Nephron (organoid): ENCODE data around the gene MRPL10.

Experiments
- H3K27ac Mint-ChIP-seq, 3 experiments: 2 replicates each; pipeline ENCODE4 v1.8.0; 2020; ENCODE audit warnings: mixed read lengths in 3 of 3, mild to moderate bottlenecking in 2 of 3, moderate library complexity in 1 of 3
- H3K27me3 Mint-ChIP-seq: 2 replicates; pipeline ENCODE4 v1.8.0; 2021; ENCODE audit warnings: low read depth, mild to moderate bottlenecking, moderate library complexity, mixed read lengths
- H3K36me3 Mint-ChIP-seq: 2 replicates; pipeline ENCODE4 v1.8.0; 2020; ENCODE audit warnings: low read depth, mixed read lengths
- H3K4me1 Mint-ChIP-seq: 2 replicates; pipeline ENCODE4 v1.8.0; 2020; ENCODE audit warnings: mixed read lengths
- H3K4me3 Mint-ChIP-seq, 3 experiments: 2 replicates each; pipeline ENCODE4 v1.8.0; 2020; ENCODE audit warnings: mild to moderate bottlenecking in 3 of 3, mixed read lengths in 3 of 3, moderate library complexity in 2 of 3
- H3K9me3 Mint-ChIP-seq: 2 replicates; pipeline ENCODE4 v1.8.0; 2020; ENCODE audit warnings: mixed read lengths
- TF ChIP-seq, protein P1 (sequence below), 3 experiments: fragments of 200-600 bp; sonication (generic); IDR thresholded peaks; one replicate each; pipeline ENCODE4 v1.5.0; 2021; ENCODE audit warnings: antibody characterized with exemption in 3 of 3; ENCODE audit not compliant: unreplicated experiment in 3 of 3

The MRPL10 gene

DNA sequence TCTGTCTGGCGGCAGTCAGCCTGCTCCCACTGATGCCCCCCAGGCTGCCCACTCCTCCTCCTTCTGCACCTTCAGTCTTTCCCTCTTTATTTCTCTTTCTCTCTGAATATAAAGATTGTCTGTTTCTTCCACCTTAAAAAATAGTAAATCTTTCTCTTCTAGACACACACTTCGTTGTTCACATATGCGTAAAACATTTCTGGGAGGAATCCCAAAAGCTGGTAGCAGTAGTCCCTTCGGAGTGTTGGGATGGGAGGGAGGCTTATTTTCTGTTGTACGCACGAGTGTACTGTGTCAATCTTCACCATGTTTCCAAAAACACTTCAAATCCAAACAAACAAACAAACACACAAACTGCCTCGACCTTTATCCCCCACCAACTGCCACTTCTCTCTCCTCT lies 19.6 kb downstream of the MRPL10 start:
- no peaks in the 10 kb centered on the region for H3K27me3 Mint-ChIP-seq
- TF ChIP-seq, protein P1, sequence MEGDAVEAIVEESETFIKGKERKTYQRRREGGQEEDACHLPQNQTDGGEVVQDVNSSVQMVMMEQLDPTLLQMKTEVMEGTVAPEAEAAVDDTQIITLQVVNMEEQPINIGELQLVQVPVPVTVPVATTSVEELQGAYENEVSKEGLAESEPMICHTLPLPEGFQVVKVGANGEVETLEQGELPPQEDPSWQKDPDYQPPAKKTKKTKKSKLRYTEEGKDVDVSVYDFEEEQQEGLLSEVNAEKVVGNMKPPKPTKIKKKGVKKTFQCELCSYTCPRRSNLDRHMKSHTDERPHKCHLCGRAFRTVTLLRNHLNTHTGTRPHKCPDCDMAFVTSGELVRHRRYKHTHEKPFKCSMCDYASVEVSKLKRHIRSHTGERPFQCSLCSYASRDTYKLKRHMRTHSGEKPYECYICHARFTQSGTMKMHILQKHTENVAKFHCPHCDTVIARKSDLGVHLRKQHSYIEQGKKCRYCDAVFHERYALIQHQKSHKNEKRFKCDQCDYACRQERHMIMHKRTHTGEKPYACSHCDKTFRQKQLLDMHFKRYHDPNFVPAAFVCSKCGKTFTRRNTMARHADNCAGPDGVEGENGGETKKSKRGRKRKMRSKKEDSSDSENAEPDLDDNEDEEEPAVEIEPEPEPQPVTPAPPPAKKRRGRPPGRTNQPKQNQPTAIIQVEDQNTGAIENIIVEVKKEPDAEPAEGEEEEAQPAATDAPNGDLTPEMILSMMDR (IDR thresholded peaks at IDR 0.05; ENCODE audit: unreplicated experiment in 3 of 3) = no peak
- no peak overlapping the region for H3K4me3 Mint-ChIP-seq
- no peaks in the 10 kb centered on the region for H3K9me3 Mint-ChIP-seq
- H3K36me3 Mint-ChIP-seq = peaks cover 18% of the 10 kb centered on the region
- H3K27ac Mint-ChIP-seq = no peak overlapping the region
- no peaks in the 10 kb centered on the region for H3K4me1 Mint-ChIP-seq

DNA sequence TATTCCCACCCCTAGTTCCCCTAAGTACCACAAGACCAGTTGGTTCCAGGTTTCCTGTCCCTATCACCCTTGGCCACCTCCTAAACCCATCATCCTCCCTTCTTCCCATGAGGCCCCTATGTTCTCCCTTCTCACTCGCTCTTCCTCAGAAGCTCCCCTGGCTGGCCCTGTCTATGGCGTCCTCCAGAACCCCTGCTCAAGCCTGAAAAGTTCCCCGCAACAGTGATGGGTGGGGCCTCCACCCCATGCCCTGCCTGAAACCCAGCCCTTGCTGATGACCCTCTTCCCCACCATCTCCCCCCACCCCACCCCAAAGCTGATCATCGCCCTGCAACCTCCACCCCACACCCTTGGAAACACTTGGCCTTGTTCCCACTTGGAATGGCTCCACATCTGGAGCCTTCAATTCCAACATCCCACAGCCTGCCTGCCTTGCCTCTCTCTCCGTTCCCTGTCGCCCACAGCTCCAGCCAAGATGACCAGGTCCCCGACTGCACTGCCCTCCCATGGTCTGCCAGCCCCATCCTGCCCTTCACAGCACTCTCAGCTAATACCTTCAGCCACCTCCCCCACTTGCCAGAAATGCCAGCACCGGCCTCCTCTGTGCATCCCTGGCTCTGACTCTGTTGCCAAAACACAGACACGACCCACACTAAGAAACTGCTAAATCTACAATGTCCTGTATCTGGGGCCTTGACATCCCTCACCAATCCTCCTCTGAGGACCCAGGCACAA lies 20.3 kb downstream of the MRPL10 start:
- Mint-ChIP-seq H3K27ac (no peak overlapping the region), H3K27me3 (no peaks in the 10 kb centered on the region), H3K9me3 (no peaks in the 10 kb centered on the region), H3K4me1 (peaks cover 2% of the 10 kb centered on the region), H3K36me3 (peaks cover 18% of the 10 kb centered on the region), H3K4me3 (no peak overlapping the region)
- TF ChIP-seq, protein P1 (IDR thresholded peaks at IDR 0.05; ENCODE audit: unreplicated experiment in 3 of 3) = no peak

DNA sequence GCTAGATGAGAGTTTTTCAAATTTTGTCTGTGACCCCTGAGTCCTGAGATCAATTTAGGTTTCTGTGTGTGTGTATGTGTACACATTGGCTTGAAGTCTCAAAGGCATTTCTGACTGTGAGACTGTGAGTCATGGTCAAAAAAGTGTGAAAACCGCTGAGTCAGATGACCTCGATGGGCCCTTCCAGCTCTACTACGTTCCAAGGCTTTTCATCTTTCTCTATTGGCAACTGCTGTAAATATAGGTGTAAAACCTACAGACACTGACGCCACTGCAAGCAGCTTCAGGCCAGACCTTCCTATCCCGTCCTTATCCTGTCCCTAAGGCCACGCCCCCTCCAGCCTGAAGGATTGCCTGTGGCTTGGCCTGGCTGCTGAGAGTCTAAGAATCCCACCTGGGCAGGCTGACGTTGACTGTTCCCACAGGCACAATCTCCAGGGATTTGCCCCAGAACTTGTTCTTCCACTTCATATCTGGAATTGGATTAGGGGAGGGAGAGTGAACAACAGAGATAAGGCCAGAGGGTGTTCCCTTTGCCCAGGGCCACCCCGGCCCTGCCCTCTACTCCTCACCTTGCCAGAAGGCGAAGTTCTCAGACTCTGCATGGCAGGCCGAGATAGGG lies 21.0 kb downstream of the MRPL10 start:
- H3K36me3 Mint-ChIP-seq = peaks cover 18% of the 10 kb centered on the region
- no peak overlapping the region for H3K4me3 Mint-ChIP-seq
- peaks cover 9% of the 10 kb centered on the region for H3K4me1 Mint-ChIP-seq
- no peak overlapping the region for H3K27ac Mint-ChIP-seq
- no peaks in the 10 kb centered on the region for H3K9me3 Mint-ChIP-seq
- TF ChIP-seq, protein P1 (IDR thresholded peaks at IDR 0.05; ENCODE audit: unreplicated experiment in 3 of 3) = no peak
- no peaks in the 10 kb centered on the region for H3K27me3 Mint-ChIP-seq

DNA sequence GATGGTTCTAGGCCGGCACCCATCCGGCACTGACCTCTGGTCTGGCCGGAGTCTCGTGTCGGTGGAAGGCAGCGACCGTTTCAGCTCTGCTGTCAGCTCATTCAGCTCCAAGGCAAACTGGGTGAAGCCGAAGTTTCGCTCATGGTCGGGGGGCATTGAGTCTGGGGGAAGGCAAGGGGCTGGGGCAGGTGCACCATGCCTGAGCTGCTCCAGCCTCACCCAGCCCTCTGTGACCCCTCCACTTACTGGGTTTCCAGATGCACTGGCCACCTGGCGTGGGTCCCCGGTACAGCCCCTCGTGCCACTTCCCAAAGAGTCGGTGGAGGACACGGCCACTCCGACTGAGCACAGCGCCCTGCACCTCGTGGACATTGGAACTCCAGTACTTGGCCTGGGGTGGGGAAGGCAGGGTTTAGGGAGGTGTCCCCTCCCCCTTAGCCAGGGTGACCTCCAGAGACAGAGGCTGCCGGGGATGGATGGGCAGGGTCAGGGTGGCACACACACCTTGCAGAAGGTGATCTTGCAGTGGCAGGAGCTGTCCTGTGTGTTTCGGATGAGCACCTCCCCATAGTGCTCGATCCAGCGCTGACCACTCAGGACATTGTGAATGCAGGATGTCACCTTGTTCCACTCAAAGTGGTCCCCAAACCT lies 22.4 kb downstream of the MRPL10 start:
- Mint-ChIP-seq H3K27me3 (peaks cover 7% of the 10 kb centered on the region), H3K4me1 (peaks cover 10% of the 10 kb centered on the region), H3K4me3 (no peak overlapping the region), H3K9me3 (no peaks in the 10 kb centered on the region), H3K27ac (no peak overlapping the region), H3K36me3 (peaks cover 18% of the 10 kb centered on the region)
- TF ChIP-seq, protein P1 (IDR thresholded peaks at IDR 0.05; ENCODE audit: unreplicated experiment in 3 of 3) = no peak

DNA sequence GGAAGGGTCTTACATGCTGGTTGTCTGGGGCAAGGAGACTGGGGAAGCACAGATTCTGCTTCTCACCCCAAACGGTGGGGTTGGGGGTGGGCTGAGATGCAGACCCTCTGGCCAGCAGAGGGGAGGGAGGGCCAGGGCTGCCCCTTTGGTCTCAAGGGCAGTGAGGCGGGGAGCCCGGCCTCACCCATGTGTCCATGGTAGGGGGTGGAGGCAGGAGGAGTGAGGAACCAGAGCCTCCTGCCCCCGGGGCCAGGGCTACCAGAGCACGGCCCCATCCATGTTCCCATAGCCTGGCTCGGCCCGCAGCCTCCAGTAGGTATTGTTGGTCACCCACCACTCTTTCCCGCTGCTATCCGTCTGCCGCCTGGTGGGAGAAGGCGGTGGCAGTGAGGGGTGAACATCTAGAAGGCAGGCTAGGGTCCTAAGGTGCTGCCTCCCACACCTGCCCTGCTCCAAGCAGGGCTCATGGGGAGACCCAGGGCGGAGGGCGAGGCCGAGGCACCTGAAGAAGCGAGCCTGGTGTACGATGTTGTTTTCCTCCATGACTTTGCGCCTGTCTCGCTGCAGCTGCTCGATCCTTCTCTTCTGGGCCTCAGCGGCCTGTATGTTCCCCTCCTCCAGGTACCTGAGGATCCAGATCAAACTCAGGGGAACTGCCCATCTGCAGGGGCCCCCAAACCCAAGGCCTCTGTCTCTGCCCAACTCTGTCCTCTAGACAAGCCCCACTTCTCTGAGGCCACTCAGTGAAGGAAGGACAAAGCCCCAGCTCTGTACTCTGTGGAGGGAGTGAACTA lies 23.1 kb downstream of the MRPL10 start:
- no peak overlapping the region for H3K4me3 Mint-ChIP-seq
- TF ChIP-seq, protein P1 (IDR thresholded peaks at IDR 0.05; ENCODE audit: unreplicated experiment in 3 of 3) = no peak
- H3K27ac Mint-ChIP-seq = no peak overlapping the region
- H3K4me1 Mint-ChIP-seq = peaks cover 10% of the 10 kb centered on the region
- peaks cover 14% of the 10 kb centered on the region for H3K27me3 Mint-ChIP-seq
- no peaks in the 10 kb centered on the region for H3K9me3 Mint-ChIP-seq
- peaks cover 18% of the 10 kb centered on the region for H3K36me3 Mint-ChIP-seq
